Measurements from ENCODE around the gene TDP2.

DNA sequence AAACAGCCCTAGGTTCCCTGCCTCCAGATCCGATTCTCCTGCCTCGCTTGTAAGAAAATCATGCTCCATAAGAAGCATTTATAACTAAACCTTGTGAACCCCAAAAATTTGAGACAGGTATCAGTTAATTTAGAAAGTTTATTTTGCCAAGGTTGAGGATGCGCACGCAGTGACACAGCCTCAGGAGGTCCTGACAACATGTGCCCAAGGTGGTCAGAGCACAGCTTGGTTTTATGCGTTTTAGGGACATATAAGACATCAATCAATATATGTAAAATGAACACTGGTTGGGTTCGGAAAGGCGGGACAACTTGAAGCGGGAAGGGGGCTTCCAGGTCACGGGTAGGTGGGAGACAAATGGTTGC is 2.3 kb upstream of the TDP2 start:
- TF ChIP-seq, protein P1, sequence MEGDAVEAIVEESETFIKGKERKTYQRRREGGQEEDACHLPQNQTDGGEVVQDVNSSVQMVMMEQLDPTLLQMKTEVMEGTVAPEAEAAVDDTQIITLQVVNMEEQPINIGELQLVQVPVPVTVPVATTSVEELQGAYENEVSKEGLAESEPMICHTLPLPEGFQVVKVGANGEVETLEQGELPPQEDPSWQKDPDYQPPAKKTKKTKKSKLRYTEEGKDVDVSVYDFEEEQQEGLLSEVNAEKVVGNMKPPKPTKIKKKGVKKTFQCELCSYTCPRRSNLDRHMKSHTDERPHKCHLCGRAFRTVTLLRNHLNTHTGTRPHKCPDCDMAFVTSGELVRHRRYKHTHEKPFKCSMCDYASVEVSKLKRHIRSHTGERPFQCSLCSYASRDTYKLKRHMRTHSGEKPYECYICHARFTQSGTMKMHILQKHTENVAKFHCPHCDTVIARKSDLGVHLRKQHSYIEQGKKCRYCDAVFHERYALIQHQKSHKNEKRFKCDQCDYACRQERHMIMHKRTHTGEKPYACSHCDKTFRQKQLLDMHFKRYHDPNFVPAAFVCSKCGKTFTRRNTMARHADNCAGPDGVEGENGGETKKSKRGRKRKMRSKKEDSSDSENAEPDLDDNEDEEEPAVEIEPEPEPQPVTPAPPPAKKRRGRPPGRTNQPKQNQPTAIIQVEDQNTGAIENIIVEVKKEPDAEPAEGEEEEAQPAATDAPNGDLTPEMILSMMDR (conservative IDR thresholded peaks at IDR 0.05; ENCODE audit: low read length): no peak
- no peak for TF ChIP-seq EZH2phosphoT487 (IDR thresholded peaks at IDR 0.05; ENCODE audit: borderline replicate concordance, low read depth, low read length)

Data from OCI-LY7 (cell line).